Kidney (tissue), 14 donors: ENCODE measurements around the gene MTA3. TPM values are rescaled to one million over a fixed set of nuclear protein-coding genes. Genes with fewer than 3 reads are reported as not detected.

ENCODE experiments used
- DNase-seq, 5 donors: peaks; one replicate each; pipeline ENCODE4 v3.0.0-alpha.2; 2013 to 2020
- FAIRE-seq: peaks from 2 replicates; lab custom pipeline; 2012; peaks lifted over from hg19 to GRCh38; lab: Jason Lieb, UNC
- H3K27ac ChIP-seq, 2 donors: one replicate each; pipeline ENCODE4 v1.7.0; 2013; ENCODE audit warnings: low read depth in 2 of 2, low read length in 2 of 2, inconsistent platforms in 1 of 2
- H3K27me3 ChIP-seq: one replicate; pipeline ENCODE4 v1.7.1; 2013; ENCODE audit warnings: low read length, inconsistent platforms; ENCODE audit not compliant: control insufficient read depth, insufficient read depth
- H3K36me3 ChIP-seq, 3 donors: one replicate each; pipeline versions ENCODE4 v1.7.0 to v1.7.1; 2013; ENCODE audit warnings: low read length in 3 of 3, control low read depth in 1 of 3, inconsistent platforms in 1 of 3; ENCODE audit not compliant: insufficient read depth in 3 of 3, control insufficient read depth in 2 of 3
- H3K4me1 ChIP-seq, 3 donors: one replicate each; pipeline versions ENCODE4 v1.7.0 to v1.7.1; 2013; ENCODE audit warnings: low read length in 3 of 3, inconsistent platforms in 1 of 3, low read depth in 1 of 3; ENCODE audit not compliant: control insufficient read depth in 2 of 3, insufficient read depth in 2 of 3
- H3K4me3 ChIP-seq, 3 donors: one replicate each; pipeline versions ENCODE4 v1.7.0 to v1.8.1; 2013; ENCODE audit warnings: low read length in 3 of 3, control low read depth in 1 of 3, inconsistent platforms in 1 of 3
- H3K9ac ChIP-seq, 3 donors: one replicate each; pipeline versions ENCODE4 v1.7.0 to v1.7.1; 2013; ENCODE audit warnings: low read length in 3 of 3, control low read depth in 1 of 3, inconsistent platforms in 1 of 3
- H3K9me3 ChIP-seq, 3 donors: one replicate each; pipeline versions ENCODE4 v1.7.0 to v1.7.1; 2013; ENCODE audit warnings: low read length in 3 of 3, control low read depth in 1 of 3, inconsistent platforms in 1 of 3; ENCODE audit not compliant: control insufficient read depth in 2 of 3, insufficient read depth in 1 of 3
- CTCF ChIP-seq: IDR thresholded peaks from 3 replicates; pipeline ENCODE4 v1.5.1; 2012; ENCODE audit warnings: mild to moderate bottlenecking, moderate library complexity, borderline replicate concordance; ENCODE audit not compliant: insufficient read depth; ENCODE audit errors: extremely low read depth
- intact Hi-C: fragments of 100-400 bp; cut with DNase I; formaldehyde crosslinking; loops from one replicate; pipeline ENCODE4 v1.11.1; 2022
- polyA plus RNA-seq: library from polyadenylated mRNA; stranded (reverse); fragments of 350-450 nt; fragmentation: Illumina TruSeq; extraction: RNeasy Lipid Tissue Mini Kit (QIAGEN cat#74804); gene quantifications from one replicate; pipeline ENCODE4 v1.2.3, GENCODE V29; 2014; ENCODE audit warnings: low read depth, low replicate concordance; ENCODE audit not compliant: insufficient read depth
- total RNA-seq: library from RNA; stranded (reverse); fragmentation: NEBNext Ultra II Directional; extraction: Animal tissue kit (Norgen Biotek cat#: 25700); gene quantifications from one replicate; pipeline ENCODE4 v1.2.1, GENCODE V29; 2021
- donor health status: control.
- donor health status: control.
- donor health status: control.
- donor health status: control.
- donor health status: control.
- donor health status: DM: yes; HTN: yes; CAD: no.
- donor health status: Normal renal cell carcinoma (clear cell type).

MTA3 gene
- total and polyA plus RNA-seq, 2 donors from 2014 or later, result 27.7 to 35.2 TPM

- no peak for FAIRE-seq
- H3K4me1 ChIP-seq, result no peaks in the 10 kb centered on the region
- intact Hi-C loops, result no loop called here
Observed at GRCh38 chr2:42547446-42548295, 20.8 kb upstream of the MTA3 start.

GRCh38 chr2:42550870-42551269 is 17.6 kb upstream of the MTA3 start:
- H3K9ac ChIP-seq, result no peak overlapping the region
- no peak for DNase-seq
- intact Hi-C loops, result no loop called here
- H3K27me3 ChIP-seq, result no peaks in the 10 kb centered on the region
- H3K27ac ChIP-seq, result no peak overlapping the region
- no peaks in the 10 kb centered on the region for H3K36me3 ChIP-seq
- H3K4me3 ChIP-seq, result no peak overlapping the region
- FAIRE-seq, result no peak
- TF ChIP-seq CTCF, result no peak
- H3K9me3 ChIP-seq, result no peaks in the 10 kb centered on the region
- H3K4me1 ChIP-seq, result no peaks in the 10 kb centered on the region

More at GRCh38 chr2:42547446-42548295, 20.8 kb upstream of the MTA3 start:
- H3K36me3 ChIP-seq, result no peaks in the 10 kb centered on the region
- TF ChIP-seq CTCF, result no peak
- H3K9ac ChIP-seq, result no peak overlapping the region
- no peak overlapping the region for H3K27ac ChIP-seq
- H3K27me3 ChIP-seq, result no peaks in the 10 kb centered on the region
- H3K9me3 ChIP-seq, result no peaks in the 10 kb centered on the region
- DNase-seq, result no peak
- H3K4me3 ChIP-seq, result no peak overlapping the region

GRCh38 chr2:42554392-42554791 is 14.0 kb upstream of the MTA3 start:
- intact Hi-C loops, result no loop called here
- H3K27ac ChIP-seq, result no peak overlapping the region
- no peak overlapping the region for H3K9ac ChIP-seq
- no peaks in the 10 kb centered on the region for H3K9me3 ChIP-seq
- no peaks in the 10 kb centered on the region for H3K4me1 ChIP-seq
- no peaks in the 10 kb centered on the region for H3K36me3 ChIP-seq
- no peak overlapping the region for H3K4me3 ChIP-seq
- no peak for TF ChIP-seq CTCF
- DNase-seq, result no peak
- FAIRE-seq, result no peak
- H3K27me3 ChIP-seq, result no peaks in the 10 kb centered on the region
